ENCODE data around the gene FOXD2. TPM values are rescaled to one million over a fixed set of nuclear protein-coding genes. Genes with fewer than 3 reads are reported as not detected.

FOXD2 gene
- polyA plus RNA-seq, 1 of the 3 experiments (the other 2 are of a cell fraction): not detected

GRCh38 chr1:47487332-47487731 is 49.5 kb downstream of the FOXD2 start:
- ChIA-PET CTCF (no interaction called here), POLR2A (no interaction called here)
- no peaks in the 10 kb centered on the region for H3K9me2 ChIP-seq
- no peaks in the 10 kb centered on the region for H4K20me1 ChIP-seq (ENCODE audit: insufficient read depth)
- DNase-seq: no peak
- H3K36me3 ChIP-seq (replicated peaks in 1 of 2; ENCODE audit: control insufficient read depth in 1 of 2, insufficient read depth in 2 of 2, low read length in 1 of 2): no peaks in the 10 kb centered on the region
- no peak overlapping the region for H3K9ac ChIP-seq
- no peaks in the 10 kb centered on the region; the same call in 1 of the 2 replicates for H3K27me3 ChIP-seq (ENCODE audit: insufficient read depth)
- H3K27ac ChIP-seq (ENCODE audit: low read depth in 2 of 2, low read length in 1 of 2): no peak overlapping the region
- no peaks in the 10 kb centered on the region for H3K9me3 ChIP-seq
- no peaks in the 10 kb centered on the region for H3K79me2 ChIP-seq (ENCODE audit: insufficient read depth)
- TF ChIP-seq USF2 (IDR thresholded peaks at IDR 0.05; ENCODE audit: borderline replicate concordance, low read depth, low read length): no peak
- no peak for TF ChIP-seq ELF1 (IDR thresholded peaks at IDR 0.05)
- TF ChIP-seq SIN3A (IDR thresholded peaks at IDR 0.05; ENCODE audit: borderline replicate concordance, low read depth, low read length): no peak
- TF ChIP-seq RAD21 (IDR thresholded peaks at IDR 0.05; ENCODE audit: low read length): no peak
- TF ChIP-seq SMC3 (IDR thresholded peaks at IDR 0.05; ENCODE audit: low read depth, low read length): no peak
- no peak for TF ChIP-seq IRF3 (IDR thresholded peaks at IDR 0.05; ENCODE audit: low read depth, low read length)
- TF ChIP-seq NFIC (IDR thresholded peaks at IDR 0.05; ENCODE audit: borderline replicate concordance): no peak
- no peak for TF ChIP-seq YY1 (IDR thresholded peaks at IDR 0.05; ENCODE audit: low read depth)
- TF ChIP-seq EP300 (IDR thresholded peaks at IDR 0.05; ENCODE audit: borderline replicate concordance in 1 of 2, low read depth in 1 of 2, low read length in 1 of 2): no peak
- TF ChIP-seq FOXJ3 (CRISPR knock-in tag; IDR thresholded peaks at IDR 0.05): no peak
- TF ChIP-seq CTCF (IDR thresholded peaks at IDR 0.05): no peak
- no peak for TF ChIP-seq RXRA (IDR thresholded peaks at IDR 0.05; ENCODE audit: borderline replicate concordance, low read depth)
- TF ChIP-seq CHD2 (IDR thresholded peaks at IDR 0.05; ENCODE audit: low read length, partially characterized antibody): no peak
- TF ChIP-seq FOSL2 (IDR thresholded peaks at IDR 0.05; ENCODE audit: borderline replicate concordance, low read depth): no peak
- no peak for TF ChIP-seq JUND (IDR thresholded peaks at IDR 0.05)
- no peak for TF ChIP-seq USF1 (IDR thresholded peaks at IDR 0.05; ENCODE audit: borderline replicate concordance, low read depth)
- no peaks in the 10 kb centered on the region for H3F3A ChIP-seq (replicated peaks; ENCODE audit: insufficient read depth)
- H3K4me2 ChIP-seq: no peak overlapping the region
- no peaks in the 10 kb centered on the region for H3K4me1 ChIP-seq (ENCODE audit: control insufficient read depth in 1 of 2, insufficient read depth in 2 of 2, low read depth in 1 of 2, low read length in 1 of 2)
- no peak overlapping the region for H3K4me3 ChIP-seq (ENCODE audit: low read depth in 2 of 2, low read length in 1 of 2)
- WGBS (ENCODE audit: low lambda C conversion rate): 63% methylated on average over 3 of the region's 3 CpGs
- no peak overlapping the region for H2AFZ ChIP-seq (ENCODE audit: low read depth)
